GM23338 (cell line): ENCODE data around the gene ZSWIM3. TPM values are rescaled to one million over a fixed set of nuclear protein-coding genes. Genes with fewer than 3 reads are reported as not detected.

Source experiments
- ATAC-seq: fragments of 200-7000 bp; cut with Tn5 transposase; 3 replicates; pipeline ENCODE4 v1.9.1; 2020
- DNase-seq: peaks from one replicate; pipeline ENCODE4 v3.0.0-alpha.2; 2015; ENCODE audit warnings: low spot score
- H2AFZ ChIP-seq: fragments of 200-600 bp; sonication (generic); 2 replicates; pipeline ENCODE4 v1.8.0; 2016; ENCODE audit warnings: antibody characterized with exemption, mild to moderate bottlenecking, moderate library complexity
- H3F3A ChIP-seq: fragments of 200-600 bp; sonication (generic); replicated peaks from 2 replicates; pipeline ENCODE4 v1.8.0; 2017; ENCODE audit warnings: antibody characterized with exemption, mixed run types, low read depth
- H3K27ac ChIP-seq: fragments of 200-600 bp; sonication (generic); 2 replicates; pipeline ENCODE4 v1.6.1; 2016; ENCODE audit warnings: low read depth
- H3K27me3 ChIP-seq: fragments of 200-600 bp; sonication (generic); 2 replicates; pipeline ENCODE4 v1.8.0; 2016; ENCODE audit warnings: mild to moderate bottlenecking, mixed run types, moderate library complexity; ENCODE audit not compliant: insufficient read depth
- H3K36me3 ChIP-seq: fragments of 200-600 bp; sonication (generic); 2 replicates; pipeline ENCODE4 v1.8.0; 2016; ENCODE audit warnings: mild to moderate bottlenecking; ENCODE audit not compliant: insufficient read depth
- H3K4me1 ChIP-seq: fragments of 200-600 bp; sonication (generic); 2 replicates; pipeline ENCODE4 v1.8.0; 2016; ENCODE audit warnings: mild to moderate bottlenecking, moderate library complexity; ENCODE audit not compliant: insufficient read depth
- H3K4me2 ChIP-seq: fragments of 200-600 bp; sonication (generic); 2 replicates; pipeline ENCODE4 v1.7.1; 2017; ENCODE audit warnings: mixed run types
- H3K4me3 ChIP-seq: fragments of 200-600 bp; sonication (generic); 2 replicates; pipeline ENCODE4 v1.6.1; 2016; ENCODE audit warnings: mixed run types
- H3K79me2 ChIP-seq: fragments of 200-600 bp; sonication (generic); replicated peaks from 2 replicates; pipeline ENCODE4 v1.8.0; 2017; ENCODE audit warnings: mild to moderate bottlenecking; ENCODE audit not compliant: insufficient read depth
- H3K9me2 ChIP-seq: fragments of 200-600 bp; sonication (generic); 2 replicates; pipeline ENCODE4 v1.8.0; 2017; ENCODE audit not compliant: insufficient read depth
- H4K20me1 ChIP-seq: fragments of 200-600 bp; sonication (generic); replicated peaks from 2 replicates; pipeline ENCODE4 v1.8.0; 2017; ENCODE audit warnings: mild to moderate bottlenecking; ENCODE audit not compliant: insufficient read depth
- H3K27ac Mint-ChIP-seq: 2 replicates; pipeline ENCODE4 v1.8.0; 2020; ENCODE audit warnings: inconsistent platforms, mild to moderate bottlenecking, moderate library complexity, mixed read lengths
- H3K27me3 Mint-ChIP-seq: 3 replicates; pipeline ENCODE4 v1.8.0; 2022; ENCODE audit warnings: low read depth, mild to moderate bottlenecking, moderate library complexity, mixed read lengths, inconsistent platforms; ENCODE audit not compliant: insufficient read depth, poor library complexity
- H3K36me3 Mint-ChIP-seq: 3 replicates; pipeline ENCODE4 v1.8.0; 2021; ENCODE audit warnings: low read depth, mild to moderate bottlenecking, inconsistent platforms, moderate library complexity, mixed read lengths
- H3K4me1 Mint-ChIP-seq: 3 replicates; pipeline ENCODE4 v1.8.0; 2020; ENCODE audit warnings: mild to moderate bottlenecking, inconsistent platforms, mixed read lengths
- H3K4me3 Mint-ChIP-seq: 3 replicates; pipeline ENCODE4 v1.8.0; 2021; ENCODE audit warnings: moderate library complexity, mild to moderate bottlenecking, inconsistent platforms, mixed read lengths
- H3K9me3 Mint-ChIP-seq: 3 replicates; pipeline ENCODE4 v1.8.0; 2020; ENCODE audit warnings: moderate library complexity, mild to moderate bottlenecking, inconsistent platforms, mixed read lengths
- CREB1 ChIP-seq: fragments of 250-450 bp; sonication (Bioruptor Pico); IDR thresholded peaks from 2 replicates; pipeline ENCODE4 v1.5.0; 2020; ENCODE audit warnings: low read depth, mild to moderate bottlenecking, moderate library complexity
- EZH2 ChIP-seq: fragments of 200-600 bp; sonication (generic); IDR thresholded peaks from one replicate; pipeline ENCODE4 v1.8.0; 2017; ENCODE audit warnings: antibody characterized with exemption, mild to moderate bottlenecking, low read depth; ENCODE audit not compliant: unreplicated experiment
- EZH2phosphoT487 ChIP-seq: fragments of 200-600 bp; sonication (generic); IDR thresholded peaks from one replicate; pipeline ENCODE4 v1.8.1; 2018; ENCODE audit warnings: antibody characterized with exemption; ENCODE audit not compliant: unreplicated experiment
- JUNB ChIP-seq: IDR thresholded peaks from one replicate; pipeline ENCODE4 v1.6.1; 2016; ENCODE audit warnings: antibody characterized with exemption; ENCODE audit not compliant: unreplicated experiment
- NANOG ChIP-seq: IDR thresholded peaks from 2 replicates; pipeline ENCODE4 v1.6.1; 2016; ENCODE audit warnings: antibody characterized with exemption, borderline replicate concordance
- POLR2AphosphoS5 ChIP-seq: IDR thresholded peaks from 2 replicates; pipeline ENCODE4 v1.6.1; 2016; ENCODE audit warnings: antibody characterized with exemption, low read depth
- REST ChIP-seq: IDR thresholded peaks from one replicate; pipeline ENCODE4 v1.6.1; 2018; ENCODE audit warnings: antibody characterized with exemption; ENCODE audit not compliant: unreplicated experiment
- STAT1 ChIP-seq: IDR thresholded peaks from one replicate; pipeline ENCODE4 v1.6.1; 2016; ENCODE audit warnings: antibody characterized with exemption; ENCODE audit not compliant: unreplicated experiment
- ZNF114 ChIP-seq: fragments of 250-450 bp; sonication (Bioruptor Pico); IDR thresholded peaks from 2 replicates; pipeline ENCODE4 v1.5.0; 2020; ENCODE audit warnings: mild to moderate bottlenecking, moderate library complexity
- ZNF331 ChIP-seq: fragments of 250-450 bp; sonication (Bioruptor Pico); IDR thresholded peaks from 2 replicates; pipeline ENCODE4 v1.5.0; 2020; ENCODE audit warnings: low read depth, mild to moderate bottlenecking, moderate library complexity
- ZNF462 ChIP-seq: fragments of 250-450 bp; sonication (Bioruptor Pico); IDR thresholded peaks from 2 replicates; pipeline ENCODE4 v1.5.0; 2020; ENCODE audit warnings: mild to moderate bottlenecking, moderate library complexity
- polyA plus RNA-seq: library from polyadenylated mRNA; unstranded; fragments of >200 nt; fragmentation: Nextera tagmentation; extraction: Ambion mirVana; gene quantifications from 2 replicates; pipeline ENCODE4 v1.2.1, GENCODE V29; 2016
- total RNA-seq: library from RNA; depleted of rRNA; stranded (reverse); fragments of >200 nt; shearing (Covaris generic); gene quantifications from 2 replicates; pipeline ENCODE4 v1.2.3, GENCODE V29; 2014
- TF ChIP-seq, protein P1 (sequence below), 2 experiments: fragments of 200-600 bp in 1 of 2; sonication (generic) in 1 of 2; conservative IDR thresholded peaks; 2 replicates each; pipeline versions ENCODE4 v1.5.1 to v1.6.1; 2016 to 2017; ENCODE audit warnings: antibody characterized with exemption in 2 of 2, low read depth in 2 of 2, mild to moderate bottlenecking in 2 of 2, moderate library complexity in 1 of 2
- TF ChIP-seq, protein P2 (sequence below): IDR thresholded peaks from 2 replicates; pipeline ENCODE4 v1.6.1; 2016; ENCODE audit warnings: antibody characterized with exemption

The ZSWIM3 gene
- total and polyA plus RNA-seq, 2 experiments from 2014 or later, result 2.0 to 8.2 TPM

- no peaks in the 10 kb centered on the region for H3K9me3 Mint-ChIP-seq
- 0 out of 2 replicates have a peak, but pooled peaks cover 7% of the 10 kb centered on the region for H3K36me3 ChIP-seq
Measured at GRCh38 chr20:45897289-45897688, 39.9 kb downstream of the ZSWIM3 start.

More at GRCh38 chr20:45897289-45897688, 39.9 kb downstream of the ZSWIM3 start:
- Histone ChIP-seq H3K79me2 (no peaks in the 10 kb centered on the region), H3K27me3 (no peaks in the 10 kb centered on the region), H3K27ac (no peak overlapping the region), H4K20me1 (no peaks in the 10 kb centered on the region; the same call in 1 of the 2 replicates), H3K4me3 (no peak overlapping the region), H3K4me1 (no peaks in the 10 kb centered on the region), H3K4me2 (no peak overlapping the region), H3K9me2 (no peaks in the 10 kb centered on the region), H2AFZ (no peak overlapping the region), H3F3A (0 out of 2 replicates have a peak, but pooled peaks cover 6% of the 10 kb centered on the region)
- TF ChIP-seq ZNF462 (no peak), POLR2AphosphoS5 (no peak), NANOG (no peak), EZH2 (no peak), JUNB (no peak), ZNF331 (no peak), ZNF114 (CRISPR knock-in tag) (no peak), CREB1 (CRISPR knock-in tag) (no peak), STAT1 (no peak), EZH2phosphoT487 (no peak), REST (no peak)
- TF ChIP-seq, protein P1, sequence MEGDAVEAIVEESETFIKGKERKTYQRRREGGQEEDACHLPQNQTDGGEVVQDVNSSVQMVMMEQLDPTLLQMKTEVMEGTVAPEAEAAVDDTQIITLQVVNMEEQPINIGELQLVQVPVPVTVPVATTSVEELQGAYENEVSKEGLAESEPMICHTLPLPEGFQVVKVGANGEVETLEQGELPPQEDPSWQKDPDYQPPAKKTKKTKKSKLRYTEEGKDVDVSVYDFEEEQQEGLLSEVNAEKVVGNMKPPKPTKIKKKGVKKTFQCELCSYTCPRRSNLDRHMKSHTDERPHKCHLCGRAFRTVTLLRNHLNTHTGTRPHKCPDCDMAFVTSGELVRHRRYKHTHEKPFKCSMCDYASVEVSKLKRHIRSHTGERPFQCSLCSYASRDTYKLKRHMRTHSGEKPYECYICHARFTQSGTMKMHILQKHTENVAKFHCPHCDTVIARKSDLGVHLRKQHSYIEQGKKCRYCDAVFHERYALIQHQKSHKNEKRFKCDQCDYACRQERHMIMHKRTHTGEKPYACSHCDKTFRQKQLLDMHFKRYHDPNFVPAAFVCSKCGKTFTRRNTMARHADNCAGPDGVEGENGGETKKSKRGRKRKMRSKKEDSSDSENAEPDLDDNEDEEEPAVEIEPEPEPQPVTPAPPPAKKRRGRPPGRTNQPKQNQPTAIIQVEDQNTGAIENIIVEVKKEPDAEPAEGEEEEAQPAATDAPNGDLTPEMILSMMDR (conservative IDR thresholded peaks at IDR 0.05; ENCODE audit: low read depth in 2 of 2), result no peak
- TF ChIP-seq, protein P2, sequence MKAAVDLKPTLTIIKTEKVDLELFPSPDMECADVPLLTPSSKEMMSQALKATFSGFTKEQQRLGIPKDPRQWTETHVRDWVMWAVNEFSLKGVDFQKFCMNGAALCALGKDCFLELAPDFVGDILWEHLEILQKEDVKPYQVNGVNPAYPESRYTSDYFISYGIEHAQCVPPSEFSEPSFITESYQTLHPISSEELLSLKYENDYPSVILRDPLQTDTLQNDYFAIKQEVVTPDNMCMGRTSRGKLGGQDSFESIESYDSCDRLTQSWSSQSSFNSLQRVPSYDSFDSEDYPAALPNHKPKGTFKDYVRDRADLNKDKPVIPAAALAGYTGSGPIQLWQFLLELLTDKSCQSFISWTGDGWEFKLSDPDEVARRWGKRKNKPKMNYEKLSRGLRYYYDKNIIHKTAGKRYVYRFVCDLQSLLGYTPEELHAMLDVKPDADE, result no peak
- no peak overlapping the region for H3K27ac Mint-ChIP-seq
- H3K4me3 Mint-ChIP-seq, result no peak overlapping the region
- peaks cover 16% of the 10 kb centered on the region for H3K27me3 Mint-ChIP-seq
- H3K4me1 Mint-ChIP-seq, result peaks cover 4% of the 10 kb centered on the region; the same call in 1 of the 3 replicates
- no peak for ATAC-seq
- DNase-seq, result no peak
- H3K36me3 Mint-ChIP-seq, result peaks cover 59% of the 10 kb centered on the region
